Pancreas (tissue), 10 donors: ENCODE measurements around the gene TEDC1. TPM values are rescaled to one million over a fixed set of nuclear protein-coding genes. Genes with fewer than 3 reads are reported as not detected.

Experiments used
- ATAC-seq, 4 donors: fragments of 200-7000 bp; cut with Tn5 transposase; one replicate each; pipeline versions ENCODE4 v1.8.0 to v1.9.1; 2020; ENCODE audit warnings: mild to moderate bottlenecking in 4 of 4, moderate library complexity in 4 of 4
- DNase-seq, 6 donors: peaks; one replicate each; pipeline ENCODE4 v3.0.0-alpha.2; 2020
- FAIRE-seq: peaks from 2 replicates; lab custom pipeline; 2012; peaks lifted over from hg19 to GRCh38; lab: Jason Lieb, UNC
- H3K27ac ChIP-seq, 4 donors: fragments of 200-600 bp; sonication (generic); 1 replicate in 3 of 4; 2 replicates in 1 of 4; pipeline versions ENCODE4 v1.5.0 to v1.8.0; 2020
- H3K27me3 ChIP-seq, 4 donors: fragments of 200-600 bp; one replicate each; pipeline ENCODE4 v1.8.0; 2021
- H3K36me3 ChIP-seq, 3 donors: fragments of 200-600 bp; sonication (generic) in 1 of 3; one replicate each; pipeline versions ENCODE4 v1.5.0 to v1.8.0; 2020 to 2021
- H3K4me1 ChIP-seq, 3 donors: fragments of 200-600 bp; one replicate each; pipeline ENCODE4 v1.8.0; 2021
- H3K4me3 ChIP-seq, 4 donors: fragments of 200-600 bp; sonication (generic) in 2 of 4; one replicate each; pipeline versions ENCODE4 v1.5.0 to v1.8.0; 2020 to 2021
- H3K9me3 ChIP-seq, 4 donors: fragments of 200-600 bp; one replicate each; pipeline ENCODE4 v1.8.0; 2021
- CTCF ChIP-seq, 4 donors: fragments of 200-600 bp; sonication (generic) in 3 of 4; IDR thresholded peaks; one replicate each; pipeline versions ENCODE4 v1.5.0 to v1.8.0; 2021; ENCODE audit warnings: antibody characterized with exemption in 4 of 4
- WGBS, 2 donors: extraction: QIAGEN DNeasy Blood & Tissue Kit; methylation state at CpG; one replicate each; pipeline ENCODE4 v1.1.7; 2013; 5-methylcytosine and 5-hydroxymethylcytosine counted together
- intact Hi-C, 3 donors: fragments of 100-400 bp; cut with DNase I; formaldehyde crosslinking; loops; one replicate each; pipeline versions ENCODE4 v1.11.1 to v1.14.2; 2022
- polyA plus RNA-seq, 2 donors: library from polyadenylated mRNA; stranded (reverse); fragments of 200-250 nt; gene quantifications; one replicate each; pipeline ENCODE4 v1.2.3, GENCODE V29; 2013
- total RNA-seq, 6 donors: library from RNA; stranded (reverse); fragmentation: NEBNext Ultra II Directional in 4 of 6; extraction: Animal tissue kit (Norgen Biotek cat#: 25700) in 4 of 6; gene quantifications; one replicate each; pipeline versions ENCODE4 v1.2.1 to v1.2.4, GENCODE V29; 2021 to 2023
- donor health status: healthy with polysubstance abuse.
- donor health status: DM: no; HTN: no; CAD: no; lungs with moderate emphysema.
- donor health status: DM: no; HTN: no; CAD: no.
- donor health status: control.
- donor health status: control.
- donor health status: Bipolar disorder and iron deficiency.
- donor health status: DM: yes; HTN: yes; CAD: no.
- donor health status: DM: no; HTN: no; CAD: no.
- donor health status: DM: no; HTN: no; CAD: no.
- donor health status: DM: yes; HTN: yes; CAD: no.

The TEDC1 gene
- total and polyA plus RNA-seq, 8 donors = 2.0 to 21.5 (median 4.0) TPM

- FAIRE-seq = no peak
- peak in 2 of 6 donors; percentile 12 to 56 for DNase-seq
These were observed 37.2 kb upstream of the TEDC1 start for GRCh38 chr14:105453847-105454246.

GRCh38 chr14:105455086-105455640 is 35.9 kb upstream of the TEDC1 start:
- FAIRE-seq = no peak
- no peak overlapping the region for H3K4me3 ChIP-seq
- no peaks in the 10 kb centered on the region for H3K27me3 ChIP-seq
- peak in 1 of 6 donors; percentile 18 for DNase-seq
- intact Hi-C loops = no loop called here
- ATAC-seq = no peak
- no peaks in the 10 kb centered on the region for H3K9me3 ChIP-seq
- no peak overlapping the region for H3K27ac ChIP-seq
- 91 to 95% methylated on average over 22 of the region's 22 CpGs for WGBS, 2 donors
- peaks cover 0 to 35% (median 11%) of the 10 kb centered on the region in 3 donors for H3K36me3 ChIP-seq
- no peaks in the 10 kb centered on the region for H3K4me1 ChIP-seq
- TF ChIP-seq CTCF (IDR thresholded peaks at IDR 0.05) = no peak

More at GRCh38 chr14:105453847-105454246, 37.2 kb upstream of the TEDC1 start:
- intact Hi-C loops = no loop called here
- no peak overlapping the region for H3K4me3 ChIP-seq
- H3K27ac ChIP-seq = no peak overlapping the region
- H3K27me3 ChIP-seq = no peaks in the 10 kb centered on the region
- H3K4me1 ChIP-seq = no peaks in the 10 kb centered on the region
- ATAC-seq = no peak
- TF ChIP-seq CTCF (IDR thresholded peaks at IDR 0.05) = no peak
- WGBS, 2 donors = 92 to 94% methylated on average over 14 of the region's 14 CpGs
- H3K9me3 ChIP-seq = no peaks in the 10 kb centered on the region
- peaks cover 0 to 38% (median 12%) of the 10 kb centered on the region in 3 donors for H3K36me3 ChIP-seq

GRCh38 chr14:105455766-105456660 is 35.0 kb upstream of the TEDC1 start:
- DNase-seq (peak in 1 of 6 donors; percentile 60), ATAC-seq (peak in 1 of 4 donors; percentile 5), FAIRE-seq (no peak)
- no peak overlapping the region for H3K4me3 ChIP-seq
- intact Hi-C loops = no loop called here
- no peaks in the 10 kb centered on the region for H3K27me3 ChIP-seq
- H3K4me1 ChIP-seq = no peaks in the 10 kb centered on the region
- H3K27ac ChIP-seq = no peak overlapping the region
- WGBS, 2 donors = 89 to 91% methylated on average over 22 of the region's 22 CpGs
- TF ChIP-seq CTCF (IDR thresholded peaks at IDR 0.05) = no peak
- peaks cover 0 to 34% (median 7%) of the 10 kb centered on the region in 3 donors for H3K36me3 ChIP-seq
- H3K9me3 ChIP-seq = no peaks in the 10 kb centered on the region

- intact Hi-C loops = no loop called here
- no peaks in the 10 kb centered on the region for H3K9me3 ChIP-seq
- no peaks in the 10 kb centered on the region for H3K27me3 ChIP-seq
- no peak overlapping the region for H3K4me3 ChIP-seq
- H3K36me3 ChIP-seq = peaks cover 0 to 35% (median 7%) of the 10 kb centered on the region in 3 donors
- no peak for FAIRE-seq
- TF ChIP-seq CTCF (IDR thresholded peaks at IDR 0.05) = no peak
- ATAC-seq = peak in 1 of 4 donors; percentile 11
- no peak overlapping the region for H3K27ac ChIP-seq
- WGBS, 2 donors = 87 to 90% methylated on average over 22 of the region's 22 CpGs
- no peaks in the 10 kb centered on the region for H3K4me1 ChIP-seq
- peak in 2 of 6 donors; percentile 25 to 64 for DNase-seq
These were observed 34.1 kb upstream of the TEDC1 start for GRCh38 chr14:105456736-105457617.
